MM.1S (cell line): Measurements from ENCODE around the gene RGMA.

Source experiments
- CTCF ChIP-seq: fragments of 300-600 bp; sonication (generic); IDR thresholded peaks from 2 replicates; pipeline ENCODE4 v1.5.1; 2016; ENCODE audit warnings: antibody characterized with exemption, low read length, mixed read lengths
- EZH2 ChIP-seq: fragments of 300-600 bp; sonication (generic); optimal IDR thresholded peaks from 2 replicates; pipeline ENCODE3; 2017; ENCODE audit warnings: low read depth, mild to moderate bottlenecking, antibody characterized with exemption, low read length, mixed read lengths

GRCh38 chr15:93017526-93017925 is 71.5 kb downstream of the RGMA start:
- no peak for TF ChIP-seq EZH2
- no peak for TF ChIP-seq CTCF
